SK-N-SH (cell line): ENCODE measurements around the gene CMTM8. TPM values are rescaled to one million over a fixed set of nuclear protein-coding genes. Genes with fewer than 3 reads are reported as not detected.

Experiments
- CTCF ChIA-PET: fragments of 300-600, 350-600 bp; formaldehyde crosslinking; extraction: SDS; loops from one replicate; lab custom pipeline; 2021; lab: Yijun Ruan, JAX
- POLR2A ChIA-PET: fragments of 350-600 bp; sonication (Branson Sonifier 250); formaldehyde crosslinking; extraction: SDS; loops from one replicate; lab custom pipeline; 2020; ENCODE audit warnings: antibody characterized with exemption, inconsistent platforms; lab: Yijun Ruan, JAX
- DNase-seq: peaks from one replicate; pipeline ENCODE4 v3.0.0; 2012
- H2AFZ ChIP-seq: fragments of 200-600 bp; sonication (generic); 2 replicates; pipeline ENCODE4 v1.8.1; 2016; ENCODE audit warnings: antibody characterized with exemption, mild to moderate bottlenecking, low read depth
- H3F3A ChIP-seq: fragments of 200-600 bp; sonication (generic); replicated peaks from 2 replicates; pipeline ENCODE3; 2016; ENCODE audit warnings: antibody characterized with exemption, mild to moderate bottlenecking; ENCODE audit not compliant: insufficient read depth
- H3K27ac ChIP-seq, 2 experiments: fragments of 200-500 bp in 1 of 2; fragments of 200-600 bp in 1 of 2; sonication (Bioruptor generic) in 1 of 2; sonication (generic), shearing (Covaris generic) in 1 of 2; 2 replicates each; pipeline versions ENCODE4 v1.5.1 to v1.6.1; 2014 to 2016; ENCODE audit warnings: low read depth in 2 of 2, inconsistent platforms in 1 of 2, low read length in 1 of 2, mild to moderate bottlenecking in 1 of 2, mixed read lengths in 1 of 2
- H3K27me3 ChIP-seq: fragments of 200-600 bp; sonication (generic), shearing (Covaris generic); 2 replicates; pipeline ENCODE4 v1.6.1; 2016; ENCODE audit warnings: mixed run types; ENCODE audit not compliant: insufficient read depth
- H3K36me3 ChIP-seq, 2 experiments: fragments of 200-500 bp in 1 of 2; fragments of 200-600 bp in 1 of 2; sonication (Bioruptor generic) in 1 of 2; sonication (generic) in 1 of 2; replicated peaks in 1 of 2; 2 replicates each; pipeline versions ENCODE3 to v1.5.1; 2014 to 2016; ENCODE audit warnings: low read length in 1 of 2, mild to moderate bottlenecking in 1 of 2; ENCODE audit not compliant: insufficient read depth in 2 of 2, control insufficient read depth in 1 of 2
- H3K4me1 ChIP-seq, 2 experiments: fragments of 200-500 bp in 1 of 2; fragments of 200-600 bp in 1 of 2; sonication (Bioruptor generic) in 1 of 2; sonication (generic), shearing (Covaris generic) in 1 of 2; 2 replicates each; pipeline versions ENCODE4 v1.5.1 to v1.6.1; 2014 to 2016; ENCODE audit warnings: low read depth in 1 of 2, low read length in 1 of 2, mixed run types in 1 of 2; ENCODE audit not compliant: insufficient read depth in 2 of 2, control insufficient read depth in 1 of 2
- H3K4me2 ChIP-seq: fragments of 200-600 bp; sonication (generic), shearing (Covaris generic); 2 replicates; pipeline ENCODE4 v1.6.1; 2017; ENCODE audit warnings: mixed run types
- H3K4me3 ChIP-seq, 2 experiments: fragments of 200-500 bp in 1 of 2; fragments of 200-600 bp in 1 of 2; sonication (Bioruptor generic) in 1 of 2; sonication (generic), shearing (Covaris generic) in 1 of 2; 2 replicates each; pipeline versions ENCODE4 v1.5.1 to v1.8.1; 2014 to 2016; ENCODE audit warnings: low read depth in 2 of 2, inconsistent platforms in 1 of 2, low read length in 1 of 2, mild to moderate bottlenecking in 1 of 2, mixed read lengths in 1 of 2, moderate library complexity in 1 of 2
- H3K79me2 ChIP-seq: fragments of 200-600 bp; sonication (generic); 2 replicates; pipeline ENCODE4 v1.8.1; 2017; ENCODE audit warnings: mild to moderate bottlenecking; ENCODE audit not compliant: insufficient read depth
- H3K9ac ChIP-seq: fragments of 200-600 bp; sonication (generic); 2 replicates; pipeline ENCODE4 v1.6.1; 2017; ENCODE audit warnings: mixed run types
- H3K9me2 ChIP-seq: fragments of 200-600 bp; sonication (generic); 2 replicates; pipeline ENCODE4 v1.6.1; 2017; ENCODE audit warnings: mixed run types
- H3K9me3 ChIP-seq: fragments of 200-600 bp; sonication (generic); 2 replicates; pipeline ENCODE4 v1.6.1; 2017; ENCODE audit warnings: mixed run types, mild to moderate bottlenecking, moderate library complexity
- H4K20me1 ChIP-seq: fragments of 200-600 bp; sonication (generic); 2 replicates; pipeline ENCODE4 v1.6.1; 2017; ENCODE audit warnings: mild to moderate bottlenecking, mixed run types; ENCODE audit not compliant: insufficient read depth
- CHD2 ChIP-seq: fragments of 150-350 bp; IDR thresholded peaks from 2 replicates; pipeline ENCODE4 v1.6.1; 2018; ENCODE audit warnings: low read length; ENCODE audit not compliant: partially characterized antibody
- EP300 ChIP-seq, 2 experiments: IDR thresholded peaks; 2 replicates each; pipeline versions ENCODE4 v1.4.0 to v1.6.1; 2012; ENCODE audit warnings: borderline replicate concordance in 1 of 2, low read depth in 1 of 2, low read length in 1 of 2
- FOSL2 ChIP-seq: IDR thresholded peaks from 2 replicates; pipeline ENCODE4 v1.4.0; 2012; ENCODE audit warnings: low read depth, mild to moderate bottlenecking, moderate library complexity, borderline replicate concordance
- FOXJ3 ChIP-seq: sonication (generic); formaldehyde crosslinking; IDR thresholded peaks from 2 replicates; pipeline ENCODE4 v1.5.1; 2020; ENCODE audit warnings: mild to moderate bottlenecking, missing genetic modification reagents
- FOXM1 ChIP-seq: IDR thresholded peaks from 2 replicates; pipeline ENCODE4 v1.4.0; 2012; ENCODE audit warnings: low read depth, mild to moderate bottlenecking
- JUND ChIP-seq: IDR thresholded peaks from 2 replicates; pipeline ENCODE4 v1.4.0; 2012
- MEF2A ChIP-seq: IDR thresholded peaks from 2 replicates; pipeline ENCODE4 v1.4.0; 2012; ENCODE audit warnings: low read depth, borderline replicate concordance
- MXI1 ChIP-seq: IDR thresholded peaks from 2 replicates; pipeline ENCODE4 v1.6.1; 2012; ENCODE audit warnings: mild to moderate bottlenecking, low read depth, low read length, improper control_type of control experiment
- NFIC ChIP-seq: IDR thresholded peaks from 2 replicates; pipeline ENCODE4 v1.4.0; 2012; ENCODE audit warnings: borderline replicate concordance
- PBX3 ChIP-seq: IDR thresholded peaks from 2 replicates; pipeline ENCODE4; 2012
- POLR2AphosphoS5 ChIP-seq: IDR thresholded peaks from 2 replicates; pipeline ENCODE4 v1.6.1; 2012; ENCODE audit warnings: low read depth, low read length
- RAD21 ChIP-seq: IDR thresholded peaks from 2 replicates; pipeline ENCODE4 v1.6.1; 2012; ENCODE audit warnings: mild to moderate bottlenecking, low read length
- RXRA ChIP-seq: IDR thresholded peaks from 2 replicates; pipeline ENCODE4 v1.4.0; 2012; ENCODE audit warnings: low read depth, mild to moderate bottlenecking, borderline replicate concordance
- SIN3A ChIP-seq: IDR thresholded peaks from 2 replicates; pipeline ENCODE4 v1.6.1; 2012; ENCODE audit warnings: low read depth, mild to moderate bottlenecking, low read length, moderate library complexity, borderline replicate concordance
- SMC3 ChIP-seq: IDR thresholded peaks from 2 replicates; pipeline ENCODE4 v1.6.1; 2012; ENCODE audit warnings: low read depth, low read length, improper control_type of control experiment
- TAF1 ChIP-seq: IDR thresholded peaks from 2 replicates; pipeline ENCODE4 v1.6.1; 2012; ENCODE audit warnings: low read depth, mild to moderate bottlenecking, low read length, moderate library complexity, borderline replicate concordance
- TCF12 ChIP-seq: IDR thresholded peaks from 2 replicates; pipeline ENCODE4 v1.4.0; 2012
- TEAD4 ChIP-seq: IDR thresholded peaks from 2 replicates; pipeline ENCODE4 v1.4.0; 2012; ENCODE audit warnings: mild to moderate bottlenecking, borderline replicate concordance; ENCODE audit not compliant: insufficient read depth
- USF1 ChIP-seq: IDR thresholded peaks from 2 replicates; pipeline ENCODE4 v1.4.0; 2012; ENCODE audit warnings: low read depth, borderline replicate concordance
- WGBS: methylation state at CpG from one replicate; pipeline ENCODE4 v1.1.6; 2017; ENCODE audit warnings: low lambda C conversion rate; 5-methylcytosine and 5-hydroxymethylcytosine counted together
- polyA plus RNA-seq, 3 experiments: library from polyadenylated mRNA; depleted of rRNA; stranded (reverse); fragments of >200 nt; gene quantifications; 2 replicates each; pipeline ENCODE4 v1.2.3, GENCODE V29; 2012

Gene CMTM8
- polyA plus RNA-seq, 1 of the 3 experiments (the other 2 are of a cell fraction), result 9.7 TPM

- WGBS, result 95% methylated on average over 2 of the region's 2 CpGs
- no peak overlapping the region for H3K9ac ChIP-seq
- no peaks in the 10 kb centered on the region for H3K27me3 ChIP-seq
- no peaks in the 10 kb centered on the region for H3K9me3 ChIP-seq
- CTCF ChIA-PET, result interaction anchor here (0.7 kb wide), 1 partner anchor 44 kb away, joined by 3 read pairs; no protein-coding TSS in a partner anchor
- H3K9me2 ChIP-seq, result no peaks in the 10 kb centered on the region
- H3K4me1 ChIP-seq, result no peaks in the 10 kb centered on the region
- no peak overlapping the region for H2AFZ ChIP-seq
- DNase-seq, result no peak
- no peaks in the 10 kb centered on the region for H3K36me3 ChIP-seq
- TF ChIP-seq RAD21, result no peak
- TF ChIP-seq SIN3A, result no peak
- TF ChIP-seq FOSL2, result no peak
- TF ChIP-seq NFIC, result no peak
- no peak for TF ChIP-seq PBX3
- no peak for TF ChIP-seq JUND
- TF ChIP-seq, all 33 proteins: peak for 0
- H3K4me2 ChIP-seq, result no peak overlapping the region
- H3F3A ChIP-seq, result no peaks in the 10 kb centered on the region
- no peak overlapping the region for H3K4me3 ChIP-seq
- POLR2A ChIA-PET, result no interaction called here
- H4K20me1 ChIP-seq, result no peaks in the 10 kb centered on the region
- no peaks in the 10 kb centered on the region for H3K79me2 ChIP-seq
- no peak overlapping the region for H3K27ac ChIP-seq
These were observed 114.9 kb downstream of the CMTM8 start for GRCh38 chr3:32353351-32353750.

- TF ChIP-seq TCF12 (peak; percentile 26; the same call in 1 of the 2 replicates), PBX3 (0 out of 2 replicates have a peak, but pooled peaks have one; percentile 40), CHD2 (no peak)
- H3K79me2 ChIP-seq, result no peaks in the 10 kb centered on the region
- no peak overlapping the region for H3K4me2 ChIP-seq
- no peaks in the 10 kb centered on the region for H3K4me1 ChIP-seq
- H3F3A ChIP-seq, result no peaks in the 10 kb centered on the region
- DNase-seq, result no peak
- no peaks in the 10 kb centered on the region for H3K9me3 ChIP-seq
- H2AFZ ChIP-seq, result no peak overlapping the region
- no peaks in the 10 kb centered on the region for H3K36me3 ChIP-seq
- no peaks in the 10 kb centered on the region for H4K20me1 ChIP-seq
- no peak overlapping the region for H3K9ac ChIP-seq
- POLR2A ChIA-PET, result no interaction called here
- CTCF ChIA-PET, result interaction anchor here (0.7 to 1.3 kb wide), 2 partner anchors 20 to 42 kb away, joined by 3 read pairs; no protein-coding TSS in a partner anchor
- no peak overlapping the region for H3K4me3 ChIP-seq
- no peaks in the 10 kb centered on the region for H3K9me2 ChIP-seq
- 54% methylated on average over 8 of the region's 8 CpGs for WGBS
- peak overlapping the region in 1 of 2 experiments; percentile 53; a peak in 1 of 4 replicates for H3K27ac ChIP-seq
- no peaks in the 10 kb centered on the region for H3K27me3 ChIP-seq
These were observed 115.9 kb downstream of the CMTM8 start for GRCh38 chr3:32354362-32354778.

GRCh38 chr3:32355751-32356291 lies 117.3 kb downstream of the CMTM8 start:
- no peaks in the 10 kb centered on the region for H3K27me3 ChIP-seq
- no peak overlapping the region for H2AFZ ChIP-seq
- no peak overlapping the region for H3K4me3 ChIP-seq
- no peak overlapping the region for H3K9ac ChIP-seq
- ChIA-PET POLR2A (no interaction called here), CTCF (interaction anchor here (1.3 to 2.7 kb wide), 2 partner anchors 19 to 20 kb away, joined by 3 to 15 read pairs; no protein-coding TSS in a partner anchor)
- no peaks in the 10 kb centered on the region for H3K9me2 ChIP-seq
- no peaks in the 10 kb centered on the region for H3K9me3 ChIP-seq
- no peaks in the 10 kb centered on the region for H3K4me1 ChIP-seq
- H3F3A ChIP-seq, result no peaks in the 10 kb centered on the region
- H3K36me3 ChIP-seq, result no peaks in the 10 kb centered on the region
- H3K27ac ChIP-seq, result no peak overlapping the region
- no peaks in the 10 kb centered on the region for H4K20me1 ChIP-seq
- 74% methylated on average over 8 of the region's 8 CpGs for WGBS
- H3K4me2 ChIP-seq, result no peak overlapping the region
- no peak for DNase-seq
- H3K79me2 ChIP-seq, result no peaks in the 10 kb centered on the region
- no peak for TF ChIP-seq CHD2
- no peak for TF ChIP-seq MEF2A
- no peak for TF ChIP-seq SMC3
- TF ChIP-seq MXI1, result no peak
- TF ChIP-seq TEAD4, result no peak
- no peak for TF ChIP-seq FOXJ3
- no peak for TF ChIP-seq EP300 (IDR thresholded peaks at IDR 0.05; ENCODE audit: borderline replicate concordance in 1 of 2, low read depth in 1 of 2, low read length in 1 of 2)
- no peak for TF ChIP-seq FOXM1
- TF ChIP-seq RXRA, result no peak
- TF ChIP-seq USF1, result no peak
- TF ChIP-seq POLR2AphosphoS5, result no peak
- no peak for TF ChIP-seq JUND
- no peak for TF ChIP-seq TAF1
- no peak for TF ChIP-seq TCF12
